Endothelial cell of umbilical vein (primary cell): ENCODE measurements around the gene DMXL2. TPM values are rescaled to one million over a fixed set of nuclear protein-coding genes. Genes with fewer than 3 reads are reported as not detected.

Source experiments
- BruUV-seq: library from RNA; stranded (reverse); fragments of 400-500 nt; replicated peaks from 2 replicates; lab custom pipeline; 2021; lab: Mats Ljungman, UMichigan
- CTCF ChIA-PET: fragments of 300-600, 350-600 bp; sonication (Branson Sonifier 250); formaldehyde crosslinking; loops from one replicate; lab custom pipeline; 2021; ENCODE audit warnings: antibody characterized with exemption, inconsistent platforms; lab: Charles Lee
- POLR2A ChIA-PET: fragments of 300-600, 350-600 bp; sonication (Branson Sonifier 250); formaldehyde crosslinking; loops from one replicate; lab custom pipeline; 2021; ENCODE audit warnings: antibody characterized with exemption, inconsistent platforms; lab: Charles Lee
- DNase-seq: peaks from one replicate; pipeline ENCODE4 v3.0.0-alpha.2; 2011; ENCODE audit warnings: low read depth, low spot score
- FAIRE-seq: peaks from 2 replicates; lab custom pipeline; 2011; peaks lifted over from hg19 to GRCh38; lab: Jason Lieb, UNC
- H2AFZ ChIP-seq: 2 replicates; pipeline ENCODE4 v1.6.0; 2012; ENCODE audit warnings: low read depth, low read length, control low read depth, inconsistent platforms
- H3K27ac ChIP-seq: 2 replicates; pipeline ENCODE4 v1.5.1; 2011; ENCODE audit warnings: low read depth, mild to moderate bottlenecking, control low read depth, low read length, moderate library complexity; ENCODE audit not compliant: insufficient read depth
- H3K27me3 ChIP-seq, 2 experiments: 2 replicates each; pipeline versions ENCODE4 v1.6.0 to v1.6.1; 2011; ENCODE audit warnings: low read length in 2 of 2, mixed read lengths in 1 of 2; ENCODE audit not compliant: control insufficient read depth in 2 of 2, insufficient read depth in 2 of 2
- H3K36me3 ChIP-seq, 2 experiments: 2 replicates in 1 of 2; 3 replicates in 1 of 2; pipeline ENCODE4 v1.5.1; 2011; ENCODE audit warnings: low read length in 2 of 2, mild to moderate bottlenecking in 1 of 2, moderate library complexity in 1 of 2; ENCODE audit not compliant: control insufficient read depth in 2 of 2, insufficient read depth in 2 of 2; ENCODE audit errors: extremely low read depth in 1 of 2
- H3K4me1 ChIP-seq: 3 replicates; pipeline ENCODE4 v1.5.1; 2011; ENCODE audit warnings: mild to moderate bottlenecking, low read length; ENCODE audit not compliant: control insufficient read depth, insufficient read depth; ENCODE audit errors: extremely low read depth
- H3K4me2 ChIP-seq: 2 replicates; pipeline ENCODE4 v1.6.1; 2011; ENCODE audit warnings: low read length, control low read depth, mixed read lengths; ENCODE audit not compliant: insufficient read depth
- H3K4me3 ChIP-seq, 3 experiments: fragments of 200-600 bp in 1 of 3; sonication (generic), shearing (Covaris generic) in 1 of 3; replicated peaks in 1 of 3; 2 replicates each; pipeline ENCODE4 v1.5.1; 2011 to 2016; ENCODE audit warnings: control low read depth in 3 of 3, low read length in 3 of 3, mild to moderate bottlenecking in 2 of 3, inconsistent platforms in 1 of 3, low read depth in 1 of 3, moderate library complexity in 1 of 3; ENCODE audit not compliant: insufficient read depth in 1 of 3
- H3K79me2 ChIP-seq: 2 replicates; pipeline ENCODE4 v1.6.0; 2012; ENCODE audit warnings: low read length, inconsistent platforms; ENCODE audit not compliant: control insufficient read depth, insufficient read depth
- H3K9ac ChIP-seq: replicated peaks from 2 replicates; pipeline ENCODE3; 2011; ENCODE audit warnings: low read length, control low read depth; ENCODE audit not compliant: insufficient read depth; ENCODE audit errors: extremely low read depth
- H3K9me1 ChIP-seq: replicated peaks from 3 replicates; pipeline ENCODE4 v1.6.0; 2011; ENCODE audit warnings: mild to moderate bottlenecking, low read length; ENCODE audit not compliant: control insufficient read depth, insufficient read depth; ENCODE audit errors: extremely low read depth
- H3K9me3 ChIP-seq: replicated peaks from 2 replicates; pipeline ENCODE4 v1.5.1; 2012; ENCODE audit warnings: low read length, inconsistent platforms; ENCODE audit not compliant: control insufficient read depth, insufficient read depth
- H4K20me1 ChIP-seq: replicated peaks from 2 replicates; pipeline ENCODE3; 2011; ENCODE audit warnings: mild to moderate bottlenecking, low read length; ENCODE audit not compliant: control insufficient read depth, insufficient read depth; ENCODE audit errors: extremely low read depth
- CTCF ChIP-seq, 2 donors: IDR thresholded peaks; 1 replicate in 1 of 2; 2 replicates in 1 of 2; pipeline ENCODE4 v1.5.1; 2011; ENCODE audit warnings: low read length in 2 of 2, mild to moderate bottlenecking in 2 of 2, moderate library complexity in 2 of 2, control low read depth in 1 of 2, inconsistent platforms in 1 of 2, low read depth in 1 of 2; ENCODE audit not compliant: insufficient read depth in 1 of 2; ENCODE audit errors: extremely low read depth in 1 of 2
- EZH2 ChIP-seq: IDR thresholded peaks from 2 replicates; pipeline ENCODE4 v1.6.1; 2012; ENCODE audit warnings: borderline replicate concordance, low read depth, mild to moderate bottlenecking, moderate library complexity, low read length, inconsistent platforms; ENCODE audit not compliant: severe bottlenecking
- FOS ChIP-seq: IDR thresholded peaks from 2 replicates; pipeline ENCODE4 v1.6.1; 2011; ENCODE audit warnings: mild to moderate bottlenecking, low read length, moderate library complexity, borderline replicate concordance; ENCODE audit not compliant: insufficient read depth
- GATA2 ChIP-seq: IDR thresholded peaks from 2 replicates; pipeline ENCODE4 v1.7.0; 2011; ENCODE audit warnings: low read depth, mild to moderate bottlenecking, moderate library complexity, mixed read lengths, low read length; ENCODE audit not compliant: insufficient read length, insufficient read depth
- JUN ChIP-seq: IDR thresholded peaks from 2 replicates; pipeline ENCODE4 v1.6.1; 2011; ENCODE audit warnings: borderline replicate concordance, low read depth; ENCODE audit not compliant: insufficient read length, insufficient read depth
- MYC ChIP-seq: IDR thresholded peaks from one replicate; pipeline ENCODE4 v1.6.1; 2011; ENCODE audit warnings: mild to moderate bottlenecking, low read depth, low read length
- POLR2A ChIP-seq: IDR thresholded peaks from 2 replicates; pipeline ENCODE4 v1.6.1; 2012; ENCODE audit warnings: low read depth, mild to moderate bottlenecking, control low read depth, low read length
- POLR2AphosphoS5 ChIP-seq: IDR thresholded peaks from 2 replicates; pipeline ENCODE4 v1.6.1; 2012; ENCODE audit warnings: low read depth, mild to moderate bottlenecking, control low read depth, low read length, moderate library complexity; ENCODE audit not compliant: insufficient read depth
- dilution Hi-C: fragments of 300-500 bp; cut with MboI; formaldehyde crosslinking; loops from one replicate; pipeline ENCODE4 v1.15.0; 2019; ENCODE audit warnings: low sequenced_read_pairs; ENCODE audit not compliant: extremely low pct_ligation_motif_present
- intact Hi-C: fragments of 100-400 bp; cut with micrococcal nuclease; formaldehyde crosslinking; loops from one replicate; pipeline ENCODE4 v1.10.0; 2022
- polyA plus RNA-seq, 4 experiments: library from polyadenylated mRNA; depleted of rRNA in 3 of 4; stranded (reverse) in 3 of 4; unstranded in 1 of 4; fragments of >200 nt; gene quantifications; 2 replicates each; pipeline versions ENCODE4 v1.2.1 to v1.2.3, GENCODE V29; 2011 to 2012; ENCODE audit warnings: missing spikeins in 1 of 4
- total RNA-seq: library from RNA; stranded (reverse); gene quantifications from 2 replicates; pipeline ENCODE4 v1.2.3, GENCODE V29; 2021
- TF ChIP-seq, protein P1 (sequence below): IDR thresholded peaks from 2 replicates; pipeline ENCODE4 v1.6.1; 2011; ENCODE audit not compliant: insufficient read depth, insufficient read length

Gene DMXL2
- total and polyA plus RNA-seq, 2 donors (not counting 3 experiments of a cell fraction or from before 2014, with no cell fraction given), result 6.3 to 10.8 TPM

DNA sequence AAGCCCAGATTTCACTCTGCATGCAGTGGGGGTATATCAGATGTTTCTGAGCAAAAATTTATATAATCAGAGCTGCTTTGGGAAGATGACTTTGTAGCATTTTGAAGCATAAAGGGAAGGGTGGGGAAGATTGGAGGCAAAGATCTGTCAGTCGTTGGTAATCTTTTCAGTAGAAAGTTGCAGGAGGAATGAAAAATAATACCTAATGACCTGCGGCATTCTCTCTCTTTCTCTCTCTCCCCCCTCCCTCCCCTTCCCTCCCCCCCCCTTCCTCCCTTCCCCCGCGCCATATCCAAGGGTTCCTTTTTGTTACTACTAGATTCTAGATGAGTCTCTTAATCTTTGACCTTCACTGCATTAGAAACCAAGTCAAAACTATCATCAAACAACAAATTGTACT lies 1.5 kb upstream of the DMXL2 start:
- ChIA-PET CTCF (interaction anchor here (0.8 to 4.2 kb wide), 2 partner anchors 26 to 87 kb away, joined by 3 to 40 read pairs; no protein-coding TSS in a partner anchor), POLR2A (interaction anchor here (0.7 kb wide), 1 partner anchor 44 kb away, joined by 3 read pairs; no protein-coding TSS in a partner anchor)
- Histone ChIP-seq H3K27me3 (peaks cover 3 to 4% of the 10 kb centered on the region in 2 experiments), H3K9me1 (no peaks in the 10 kb centered on the region), H3K4me1 (peaks cover 6% of the 10 kb centered on the region), H3K79me2 (no peaks in the 10 kb centered on the region), H2AFZ (no peak overlapping the region), H3K4me3 (no peak overlapping the region), H3K4me2 (no peak overlapping the region), H3K27ac (no peak overlapping the region), H3K36me3 (no peaks in the 10 kb centered on the region), H4K20me1 (no peaks in the 10 kb centered on the region), H3K9ac (no peak overlapping the region), H3K9me3 (no peaks in the 10 kb centered on the region)
- dilution Hi-C loops, result no loop called here
- intact Hi-C loops, result no loop called here
- FAIRE-seq (no peak), DNase-seq (no peak)
- BruUV-seq, result no TSS peak
- TF ChIP-seq EZH2, result no peak
- TF ChIP-seq POLR2AphosphoS5, result no peak

DNA sequence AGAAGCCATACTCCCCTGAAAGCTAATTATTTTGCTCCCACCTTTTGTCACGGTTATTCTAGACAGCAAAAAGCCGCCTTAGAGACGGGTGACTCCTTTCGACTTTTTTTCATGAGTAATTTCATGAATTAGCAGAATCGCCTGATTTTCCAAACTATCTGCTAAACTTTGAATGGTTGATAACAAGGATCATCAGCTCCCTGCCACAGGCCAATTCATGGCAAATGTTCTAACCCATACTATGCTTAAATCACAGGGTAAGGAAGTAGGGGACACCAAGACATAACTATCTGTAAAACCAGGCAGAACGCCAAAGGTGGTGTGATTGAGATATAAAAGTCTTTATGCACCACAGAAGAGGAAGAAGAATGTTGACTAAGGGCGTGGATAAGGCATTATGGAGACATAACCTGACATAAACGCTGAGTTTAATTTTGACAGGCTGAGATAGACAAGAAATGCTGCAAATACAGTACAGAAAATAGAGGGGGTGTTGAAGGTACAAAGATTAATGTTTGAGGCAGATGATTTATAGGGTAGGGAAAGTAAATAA lies 891 bp upstream of the DMXL2 start:
- no peak overlapping the region for H3K27ac ChIP-seq
- TF ChIP-seq POLR2AphosphoS5 (no peak), GATA2 (no peak), EZH2 (no peak), FOS (no peak), MYC (no peak), CTCF (IDR thresholded peaks at IDR 0.05; ENCODE audit: extremely low read depth in 1 of 2, insufficient read depth in 1 of 2, low read depth in 1 of 2, low read length in 2 of 2) (no peak), JUN (no peak), POLR2A (no peak)
- TF ChIP-seq, protein P1, sequence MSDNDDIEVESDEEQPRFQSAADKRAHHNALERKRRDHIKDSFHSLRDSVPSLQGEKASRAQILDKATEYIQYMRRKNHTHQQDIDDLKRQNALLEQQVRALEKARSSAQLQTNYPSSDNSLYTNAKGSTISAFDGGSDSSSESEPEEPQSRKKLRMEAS, result no peak
- peak; percentile 24 for DNase-seq
- H3K4me2 ChIP-seq, result peak overlapping the region; percentile 92
- H3K79me2 ChIP-seq, result no peaks in the 10 kb centered on the region
- no TSS peak for BruUV-seq
- H3K9me3 ChIP-seq, result no peaks in the 10 kb centered on the region
- dilution Hi-C loops (no loop called here), intact Hi-C loops (loop anchor here (2.0 kb wide), 1 partner anchor 87 kb away; no protein-coding TSS in a partner anchor)
- peak overlapping the region; percentile 39 to 81 (median 66) for H3K4me3 ChIP-seq
- no peaks in the 10 kb centered on the region for H3K9me1 ChIP-seq
- peaks cover 6% of the 10 kb centered on the region for H3K4me1 ChIP-seq
- H3K9ac ChIP-seq, result peak overlapping the region; percentile 43
- CTCF ChIA-PET, result interaction anchor here (1.0 to 4.2 kb wide), 4 partner anchors 8 to 87 kb away, joined by 4 to 40 read pairs (median 4); no protein-coding TSS in a partner anchor
- FAIRE-seq, result no peak
- peaks cover 3 to 4% of the 10 kb centered on the region in 2 experiments for H3K27me3 ChIP-seq
- H4K20me1 ChIP-seq, result no peaks in the 10 kb centered on the region
- H3K36me3 ChIP-seq, result no peaks in the 10 kb centered on the region
- peak overlapping the region; percentile 89 for H2AFZ ChIP-seq
- POLR2A ChIA-PET, result no interaction called here
